Measurements from ENCODE around the gene TMEM170B.

DNA sequence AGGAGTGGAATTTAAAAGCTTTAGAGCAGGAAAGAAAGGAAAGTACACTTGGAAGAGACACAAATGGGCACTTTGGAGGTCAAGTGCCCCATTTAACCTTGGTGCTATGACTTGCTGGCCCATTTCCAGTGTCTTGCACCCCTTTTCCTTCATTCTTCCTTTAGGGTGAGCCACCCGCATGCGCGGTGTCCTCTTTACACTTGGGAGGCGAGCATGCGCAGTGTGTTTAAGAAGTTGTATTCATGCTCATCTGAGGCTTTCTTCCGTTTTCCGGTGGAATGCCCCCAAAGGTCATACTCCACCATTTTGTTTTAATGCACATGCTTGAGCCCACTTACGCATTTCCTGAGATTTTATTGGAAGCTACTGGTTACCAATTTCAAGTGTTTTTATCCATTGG, 29.1 kb downstream of the TMEM170B start:
- no peak for TF ChIP-seq CTCF (IDR thresholded peaks at IDR 0.05 in 2 of 3, conservative IDR thresholded peaks at IDR 0.05 in 1 of 3; ENCODE audit: borderline replicate concordance in 1 of 3, insufficient read depth in 1 of 3, low read depth in 2 of 3, low read length in 2 of 3)
- no peak for TF ChIP-seq RAD21 (IDR thresholded peaks at IDR 0.05; ENCODE audit: low read depth)
- TF ChIP-seq POLR2AphosphoS5 (IDR thresholded peaks at IDR 0.05; ENCODE audit: low read depth, low read length): no peak
- no peak for TF ChIP-seq EZH2phosphoT487 (IDR thresholded peaks at IDR 0.05; ENCODE audit: borderline replicate concordance)
- no peak for TF ChIP-seq POLR2A (IDR thresholded peaks at IDR 0.05; ENCODE audit: borderline replicate concordance, extremely low read depth, insufficient read depth, insufficient read length)
- no peak for TF ChIP-seq EZH2 (IDR thresholded peaks at IDR 0.05)
- TF ChIP-seq SP1 (IDR thresholded peaks at IDR 0.05; ENCODE audit: low read depth): no peak
- TF ChIP-seq ATF3 (IDR thresholded peaks at IDR 0.05): no peak

All from HCT116 (cell line).